ENCODE results near the gene KRTAP4-2.

Gene KRTAP4-2

GRCh38 chr17:41178843-41179616, 1.0 kb upstream of the KRTAP4-2 start:
- TF ChIP-seq, protein P1, sequence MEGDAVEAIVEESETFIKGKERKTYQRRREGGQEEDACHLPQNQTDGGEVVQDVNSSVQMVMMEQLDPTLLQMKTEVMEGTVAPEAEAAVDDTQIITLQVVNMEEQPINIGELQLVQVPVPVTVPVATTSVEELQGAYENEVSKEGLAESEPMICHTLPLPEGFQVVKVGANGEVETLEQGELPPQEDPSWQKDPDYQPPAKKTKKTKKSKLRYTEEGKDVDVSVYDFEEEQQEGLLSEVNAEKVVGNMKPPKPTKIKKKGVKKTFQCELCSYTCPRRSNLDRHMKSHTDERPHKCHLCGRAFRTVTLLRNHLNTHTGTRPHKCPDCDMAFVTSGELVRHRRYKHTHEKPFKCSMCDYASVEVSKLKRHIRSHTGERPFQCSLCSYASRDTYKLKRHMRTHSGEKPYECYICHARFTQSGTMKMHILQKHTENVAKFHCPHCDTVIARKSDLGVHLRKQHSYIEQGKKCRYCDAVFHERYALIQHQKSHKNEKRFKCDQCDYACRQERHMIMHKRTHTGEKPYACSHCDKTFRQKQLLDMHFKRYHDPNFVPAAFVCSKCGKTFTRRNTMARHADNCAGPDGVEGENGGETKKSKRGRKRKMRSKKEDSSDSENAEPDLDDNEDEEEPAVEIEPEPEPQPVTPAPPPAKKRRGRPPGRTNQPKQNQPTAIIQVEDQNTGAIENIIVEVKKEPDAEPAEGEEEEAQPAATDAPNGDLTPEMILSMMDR (IDR thresholded peaks at IDR 0.05; ENCODE audit: borderline replicate concordance, insufficient read depth, low read depth, low read length): no peak
- no peak overlapping the region for H3K4me3 ChIP-seq (ENCODE audit: low read depth, low read length)

GRCh38 chr17:41178341-41178740, 320 bp upstream of the KRTAP4-2 start:
- TF ChIP-seq, protein P1 (IDR thresholded peaks at IDR 0.05; ENCODE audit: borderline replicate concordance, insufficient read depth, low read depth, low read length): no peak

DNA sequence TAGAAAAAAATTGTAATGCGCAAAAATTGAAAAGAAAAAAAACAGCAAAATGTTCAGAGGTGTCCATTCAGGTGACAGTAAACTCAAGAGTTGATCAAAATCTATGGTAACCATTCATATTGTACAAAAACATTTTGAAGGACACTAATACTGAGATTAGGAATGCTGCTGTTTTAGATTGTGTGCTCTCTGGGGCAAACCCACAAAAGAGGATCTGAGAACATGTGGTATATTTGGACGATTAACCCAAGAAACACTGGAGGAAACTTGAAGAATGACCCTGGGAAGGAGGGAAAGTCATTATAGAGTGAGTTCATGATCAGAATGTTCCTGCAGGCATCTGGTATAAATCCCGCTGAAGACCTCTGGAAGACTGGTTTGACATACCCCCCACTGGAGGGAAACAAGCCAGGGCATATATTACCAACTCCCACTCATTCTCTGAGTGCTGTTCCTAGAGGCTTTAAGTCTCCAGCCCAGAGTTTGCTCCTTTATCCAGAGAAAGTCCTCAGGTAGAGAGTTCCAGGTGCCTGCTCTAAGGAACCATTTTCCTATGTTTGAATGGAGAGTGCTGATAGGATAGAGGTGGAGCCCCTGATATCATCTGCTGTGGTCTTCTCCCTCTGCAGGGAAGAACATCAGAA, 1.2 kb downstream of the KRTAP4-2 start:
- no peak overlapping the region for H3K4me3 ChIP-seq (ENCODE audit: low read depth, low read length)
- TF ChIP-seq, protein P1 (IDR thresholded peaks at IDR 0.05; ENCODE audit: borderline replicate concordance, insufficient read depth, low read depth, low read length): no peak

More at GRCh38 chr17:41178341-41178740, 320 bp upstream of the KRTAP4-2 start:
- no peak overlapping the region for H3K4me3 ChIP-seq (ENCODE audit: low read depth, low read length)

- TF ChIP-seq, protein P1 (IDR thresholded peaks at IDR 0.05; ENCODE audit: borderline replicate concordance, insufficient read depth, low read depth, low read length): no peak
- no peak overlapping the region for H3K4me3 ChIP-seq (ENCODE audit: low read depth, low read length)
Observed at GRCh38 chr17:41171886-41172285, 6.1 kb downstream of the KRTAP4-2 start.

DNA sequence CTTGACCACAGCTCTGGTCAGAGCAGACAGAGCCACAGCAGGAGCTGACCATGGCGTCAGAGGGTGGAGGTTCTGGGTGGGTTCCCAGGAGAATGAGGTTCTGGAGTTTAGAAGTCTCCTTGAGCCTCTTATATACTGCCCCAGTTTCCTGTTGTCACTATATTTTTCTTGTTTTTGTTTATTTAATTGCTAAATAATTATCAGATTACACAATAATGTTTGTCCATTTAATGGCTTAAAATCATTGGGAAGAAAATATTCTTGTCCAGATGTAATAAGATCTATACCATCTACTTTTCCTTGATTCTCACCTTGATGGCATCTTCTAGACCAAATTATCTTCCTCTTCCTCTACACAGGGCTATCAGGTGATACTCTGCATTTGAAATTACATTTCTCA, 9.9 kb downstream of the KRTAP4-2 start, which contains the start of gene KRTAP4-3:
Gene KRTAP4-3, minus strand, starts transcription at position 101 of the 400 bp plus-strand sequence. Its CDS starts 49 bp downstream, at position 52.
- no peak within 1 kb of the TSS for H3K4me3 ChIP-seq (ENCODE audit: low read depth, low read length)
- TF ChIP-seq, protein P1 (IDR thresholded peaks at IDR 0.05; ENCODE audit: borderline replicate concordance, insufficient read depth, low read depth, low read length): no peak

GRCh38 chr17:41167561-41167960, 10.5 kb downstream of the KRTAP4-2 start:
- TF ChIP-seq, protein P1 (IDR thresholded peaks at IDR 0.05; ENCODE audit: borderline replicate concordance, insufficient read depth, low read depth, low read length): no peak
- H3K4me3 ChIP-seq (ENCODE audit: low read depth, low read length): no peak overlapping the region
